OCI-LY7 (cell line): ENCODE results near the gene HEATR3. TPM values are rescaled to one million over a fixed set of nuclear protein-coding genes. Genes with fewer than 3 reads are reported as not detected.

Experiments used
- BruUV-seq: library from RNA; stranded (reverse); fragments of 400-500 nt; replicated peaks from 2 replicates; lab custom pipeline; 2021; lab: Mats Ljungman, UMichigan
- CTCF ChIA-PET: fragments of 300-600 bp; sonication (Branson Sonifier 250); formaldehyde crosslinking; loops from one replicate; lab custom pipeline; 2022; ENCODE audit warnings: antibody characterized with exemption; ENCODE audit not compliant: unreplicated experiment; lab: Charles Lee
- POLR2A ChIA-PET: fragments of 300-600 bp; sonication (Branson Sonifier 250); formaldehyde crosslinking; loops from one replicate; lab custom pipeline; 2022; ENCODE audit warnings: antibody characterized with exemption; lab: Charles Lee
- DNase-seq: peaks from one replicate; pipeline ENCODE4 v3.0.0-alpha.2; 2015; ENCODE audit warnings: low spot score
- H2AFZ ChIP-seq: fragments of 200-600 bp; sonication (generic), shearing (Covaris generic); 2 replicates; pipeline ENCODE4 v1.6.1; 2014; ENCODE audit warnings: mild to moderate bottlenecking, antibody characterized with exemption, low read length, moderate library complexity
- H3K27ac ChIP-seq: fragments of 200-600 bp; sonication (generic); 2 replicates; pipeline ENCODE4 v1.5.1; 2014; ENCODE audit warnings: mixed run types, low read depth, mild to moderate bottlenecking, moderate library complexity, low read length, inconsistent platforms; ENCODE audit not compliant: poor library complexity, severe bottlenecking
- H3K36me3 ChIP-seq: fragments of 200-600 bp; sonication (generic); 2 replicates; pipeline ENCODE4 v1.6.1; 2014; ENCODE audit warnings: mild to moderate bottlenecking, antibody characterized with exemption, low read length, moderate library complexity, mixed read lengths; ENCODE audit not compliant: insufficient read depth
- H3K4me1 ChIP-seq: fragments of 200-600 bp; sonication (generic); 2 replicates; pipeline ENCODE4 v1.5.1; 2014; ENCODE audit warnings: mild to moderate bottlenecking, low read length; ENCODE audit not compliant: insufficient read depth, poor library complexity, severe bottlenecking
- H3K4me2 ChIP-seq: fragments of 200-600 bp; sonication (generic); 2 replicates; pipeline ENCODE4 v1.6.1; 2014; ENCODE audit warnings: mild to moderate bottlenecking, low read length
- H3K4me3 ChIP-seq: fragments of 200-600 bp; sonication (generic); 2 replicates; pipeline ENCODE4 v1.5.1; 2014; ENCODE audit warnings: mild to moderate bottlenecking, low read depth, low read length; ENCODE audit not compliant: poor library complexity, severe bottlenecking
- H3K79me2 ChIP-seq: fragments of 200-600 bp; sonication (generic); 2 replicates; pipeline ENCODE4 v1.6.1; 2016; ENCODE audit warnings: low read depth, mild to moderate bottlenecking, low read length, moderate library complexity, mixed read lengths; ENCODE audit not compliant: insufficient read depth
- H3K9me2 ChIP-seq: fragments of 200-600 bp; sonication (generic); 2 replicates; pipeline ENCODE4 v1.6.1; 2016; ENCODE audit warnings: mild to moderate bottlenecking, low read length, mixed read lengths; ENCODE audit not compliant: insufficient read depth
- H3K9me3 ChIP-seq: fragments of 200-600 bp; sonication (generic); 2 replicates; pipeline ENCODE4 v1.6.1; 2014; ENCODE audit warnings: mild to moderate bottlenecking, mixed run types, low read length, mixed read lengths
- H4K20me1 ChIP-seq: fragments of 200-600 bp; sonication (generic); 2 replicates; pipeline ENCODE4 v1.6.1; 2014; ENCODE audit warnings: mild to moderate bottlenecking, antibody characterized with exemption, low read length, moderate library complexity, mixed read lengths; ENCODE audit not compliant: insufficient read depth
- CTCF ChIP-seq: fragments of 200-600 bp; sonication (generic); conservative IDR thresholded peaks from 2 replicates; pipeline ENCODE4 v1.5.1; 2014; ENCODE audit warnings: mild to moderate bottlenecking, antibody characterized with exemption, low read length, moderate library complexity, mixed read lengths
- EZH2phosphoT487 ChIP-seq: fragments of 200-600 bp; sonication (generic); IDR thresholded peaks from 2 replicates; pipeline ENCODE4 v1.6.1; 2018; ENCODE audit warnings: low read depth, borderline replicate concordance, mild to moderate bottlenecking, mixed run types, antibody characterized with exemption, low read length, moderate library complexity, mixed read lengths
- intact Hi-C: fragments of 100-400 bp; cut with micrococcal nuclease; formaldehyde crosslinking; loops from one replicate; pipeline ENCODE4 v1.10.0; 2022; ENCODE audit not compliant: unreplicated experiment
- total RNA-seq, 2 experiments: library from RNA; depleted of rRNA in 1 of 2; stranded (reverse); fragments of >200 nt in 1 of 2; shearing (Covaris generic) in 1 of 2; gene quantifications; 2 replicates each; pipeline ENCODE4 v1.2.3, GENCODE V29; 2014 to 2022

Gene HEATR3
- total RNA-seq, 2 experiments from 2014 or later, result 34.2 to 50.6 TPM

GRCh38 chr16:50146479-50147435 is 81.0 kb downstream of the HEATR3 start:
- Histone ChIP-seq H2AFZ (no peak overlapping the region), H3K4me3 (no peak overlapping the region), H3K79me2 (no peaks in the 10 kb centered on the region), H3K9me2 (no peaks in the 10 kb centered on the region), H4K20me1 (no peaks in the 10 kb centered on the region), H3K4me2 (no peak overlapping the region), H3K27ac (no peak overlapping the region), H3K36me3 (no peaks in the 10 kb centered on the region), H3K9me3 (no peaks in the 10 kb centered on the region), H3K4me1 (no peaks in the 10 kb centered on the region)
- intact Hi-C loops, result no loop called here
- ChIA-PET POLR2A (interaction anchor here (0.9 kb wide), 1 partner anchor 53 kb away, joined by 3 read pairs; no protein-coding TSS in a partner anchor), CTCF (no interaction called here)
- BruUV-seq, result no TSS peak
- no peak for DNase-seq
- TF ChIP-seq CTCF (no peak), EZH2phosphoT487 (no peak)

GRCh38 chr16:50151322-50151721 is 85.6 kb downstream of the HEATR3 start:
- BruUV-seq, result no TSS peak
- no peak overlapping the region for H3K4me3 ChIP-seq
- no peak for TF ChIP-seq CTCF
- TF ChIP-seq EZH2phosphoT487, result no peak
- H3K4me2 ChIP-seq, result no peak overlapping the region
- H3K9me3 ChIP-seq, result no peaks in the 10 kb centered on the region
- no peaks in the 10 kb centered on the region for H3K36me3 ChIP-seq
- peak overlapping the region; percentile 39; the same call in 1 of the 2 replicates for H2AFZ ChIP-seq
- peaks cover 27% of the 10 kb centered on the region for H3K4me1 ChIP-seq
- DNase-seq, result no peak
- intact Hi-C loops, result loop anchor here (5.0 kb wide), 2 partner anchors 61 to 216 kb away; partner anchors contain the start of gene BRD7
- peaks cover 9% of the 10 kb centered on the region; the same call in 1 of the 2 replicates for H4K20me1 ChIP-seq
- ChIA-PET CTCF (no interaction called here), POLR2A (interaction anchor here (1.0 to 1.8 kb wide), 3 partner anchors 10 to 84 kb away, joined by 3 to 6 read pairs (median 6); partner anchors contain the start of gene HEATR3)
- no peak overlapping the region for H3K27ac ChIP-seq
- H3K9me2 ChIP-seq, result no peaks in the 10 kb centered on the region
- H3K79me2 ChIP-seq, result peaks cover 24% of the 10 kb centered on the region; the same call in 1 of the 2 replicates
